Stimulated activated CD8-positive, alpha-beta memory T cell treated with anti-CD3 and anti-CD28 coated beads, Interleukin-4, amount 100 ng/mL, for 1 hour (primary cell): Measurements from ENCODE around the gene ZCCHC24.
A peak's percentile ranks its signal among the peaks of the same experiment; 100 is the strongest.

Experiments
- DNase-seq, 2 donors: peaks; one replicate each; pipeline ENCODE4 v3.0.0-alpha.2; 2020; ENCODE audit warnings: low read depth in 2 of 2, low spot score in 1 of 2

The ZCCHC24 gene

GRCh38 chr10:79385804-79386531 lies 59.5 kb downstream of the ZCCHC24 start:
- no peak for DNase-seq

- DNase-seq = no peak
Measured at GRCh38 chr10:79385392-79385795, 60.0 kb downstream of the ZCCHC24 start.

- no peak for DNase-seq
Measured at GRCh38 chr10:79384773-79385391, 60.5 kb downstream of the ZCCHC24 start.

- no peak for DNase-seq
Measured at GRCh38 chr10:79383974-79384606, 61.3 kb downstream of the ZCCHC24 start.

GRCh38 chr10:79382491-79382941 lies 62.9 kb downstream of the ZCCHC24 start:
- no peak for DNase-seq

GRCh38 chr10:79381804-79382221 lies 63.6 kb downstream of the ZCCHC24 start:
- DNase-seq = no peak

- DNase-seq = no peak
Measured at GRCh38 chr10:79380946-79381721, 64.3 kb downstream of the ZCCHC24 start.

- no peak for DNase-seq
Measured at GRCh38 chr10:79380125-79380945, 65.1 kb downstream of the ZCCHC24 start.

- DNase-seq = no peak
Measured at GRCh38 chr10:79379512-79380124, 65.8 kb downstream of the ZCCHC24 start.

- no peak for DNase-seq
Measured at GRCh38 chr10:79378647-79379511, 66.5 kb downstream of the ZCCHC24 start.

- DNase-seq = no peak
Measured at GRCh38 chr10:79378383-79378646, 67.1 kb downstream of the ZCCHC24 start.

- no peak for DNase-seq
Measured at GRCh38 chr10:79377557-79378382, 67.7 kb downstream of the ZCCHC24 start.

GRCh38 chr10:79376751-79377556 lies 68.5 kb downstream of the ZCCHC24 start:
- no peak for DNase-seq

- no peak for DNase-seq
Measured at GRCh38 chr10:79376078-79376628, 69.3 kb downstream of the ZCCHC24 start.

GRCh38 chr10:79375321-79376077 lies 69.9 kb downstream of the ZCCHC24 start:
- DNase-seq = no peak

GRCh38 chr10:79374312-79375191 lies 70.9 kb downstream of the ZCCHC24 start:
- peak; percentile 58 to 60 for DNase-seq
